HG03469 (cell line): Measurements from ENCODE around the gene CERKL.

Experiments used
- ATAC-seq: cut with Tn5 transposase; IDR thresholded peaks from one replicate; pipeline ENCODE4 v1.9.1; 2021; ENCODE audit warnings: mild to moderate bottlenecking, moderate library complexity, moderate number of reproducible peaks; ENCODE audit not compliant: unreplicated experiment

CERKL gene

GRCh38 chr2:181678861-181679543, 22.1 kb upstream of the CERKL start:
- ATAC-seq: no peak

GRCh38 chr2:181677912-181678586, 21.1 kb upstream of the CERKL start:
- ATAC-seq: no peak

- no peak for ATAC-seq
These were observed 18.3 kb upstream of the CERKL start for GRCh38 chr2:181675254-181675653.

GRCh38 chr2:181674461-181674860, 17.6 kb upstream of the CERKL start:
- no peak for ATAC-seq

GRCh38 chr2:181673173-181673572, 16.3 kb upstream of the CERKL start:
- no peak for ATAC-seq

- ATAC-seq: peak; percentile 84
These were observed 15.5 kb upstream of the CERKL start for GRCh38 chr2:181672255-181673008.

- ATAC-seq: no peak
These were observed 13.7 kb upstream of the CERKL start for GRCh38 chr2:181670632-181671031.

GRCh38 chr2:181667234-181667633, 10.3 kb upstream of the CERKL start:
- no peak for ATAC-seq

- ATAC-seq: no peak
These were observed 5.4 kb upstream of the CERKL start for GRCh38 chr2:181662287-181662686.

- no peak for ATAC-seq
These were observed 3.3 kb upstream of the CERKL start for GRCh38 chr2:181660181-181660580.

- ATAC-seq: no peak
These were observed 1.5 kb upstream of the CERKL start for GRCh38 chr2:181658444-181658843.

- ATAC-seq: no peak
These were observed 474 bp upstream of the CERKL start for GRCh38 chr2:181657379-181657778.

GRCh38 chr2:181655519-181655918, 1.4 kb downstream of the CERKL start:
- ATAC-seq: no peak

GRCh38 chr2:181649436-181649979, 7.4 kb downstream of the CERKL start:
- ATAC-seq: no peak

GRCh38 chr2:181648478-181649155, 8.3 kb downstream of the CERKL start:
- no peak for ATAC-seq

- ATAC-seq: no peak
These were observed 10.4 kb downstream of the CERKL start for GRCh38 chr2:181646415-181646987.

- no peak for ATAC-seq
These were observed 13.8 kb downstream of the CERKL start for GRCh38 chr2:181643151-181643550.

- ATAC-seq: no peak
These were observed 14.8 kb downstream of the CERKL start for GRCh38 chr2:181642086-181642485.

GRCh38 chr2:181639686-181640085, 17.2 kb downstream of the CERKL start:
- ATAC-seq: no peak

- ATAC-seq: peak; percentile 69
These were observed 24.0 kb downstream of the CERKL start for GRCh38 chr2:181632733-181633401.
